H1 (cell line): Measurements from ENCODE around the gene CACNA1B. TPM values are rescaled to one million over a fixed set of nuclear protein-coding genes. Genes with fewer than 3 reads are reported as not detected.

Experiments used
- CTCF ChIA-PET: fragments of 300-600 bp; sonication (Branson Sonifier 250); formaldehyde crosslinking; loops from one replicate; lab custom pipeline; 2021; ENCODE audit not compliant: partially characterized antibody; lab: Charles Lee
- POLR2A ChIA-PET: fragments of 300-600 bp; sonication (Branson Sonifier 250); formaldehyde crosslinking; loops from one replicate; lab custom pipeline; 2021; ENCODE audit warnings: inconsistent platforms; ENCODE audit not compliant: partially characterized antibody; lab: Charles Lee
- DNase-seq, 2 experiments: peaks; one replicate each; pipeline versions ENCODE4 v3.0.0 to v3.0.0-alpha.2; 2010 to 2022; ENCODE audit warnings: low spot score in 2 of 2, low read depth in 1 of 2, mixed read lengths in 1 of 2
- FAIRE-seq: peaks from 2 replicates; lab custom pipeline; 2011; peaks lifted over from hg19 to GRCh38; lab: Jason Lieb, UNC
- H2AFZ ChIP-seq: 2 replicates; pipeline ENCODE4 v1.8.1; 2012; ENCODE audit warnings: low read length, inconsistent platforms
- H2AK5ac ChIP-seq: 2 replicates; pipeline ENCODE4 v1.6.1; 2013; ENCODE audit warnings: low read depth, low read length
- H2BK120ac ChIP-seq: replicated peaks from 2 replicates; pipeline ENCODE3; 2013; ENCODE audit warnings: low read depth, low read length, inconsistent platforms
- H2BK12ac ChIP-seq: 2 replicates; pipeline ENCODE4 v1.6.1; 2013; ENCODE audit warnings: low read depth, low read length
- H2BK15ac ChIP-seq: 2 replicates; pipeline ENCODE4 v1.6.1; 2013; ENCODE audit warnings: low read length
- H2BK20ac ChIP-seq: 2 replicates; pipeline ENCODE4 v1.6.1; 2013; ENCODE audit warnings: low read length
- H2BK5ac ChIP-seq: 2 replicates; pipeline ENCODE4 v1.6.1; 2013; ENCODE audit warnings: low read depth, low read length
- H3K14ac ChIP-seq: 2 replicates; pipeline ENCODE4 v1.6.1; 2013; ENCODE audit warnings: inconsistent platforms; ENCODE audit not compliant: insufficient read length
- H3K18ac ChIP-seq: 2 replicates; pipeline ENCODE4 v1.6.1; 2013; ENCODE audit warnings: low read length; ENCODE audit errors: extremely low read depth
- H3K23ac ChIP-seq: 2 replicates; pipeline ENCODE4 v1.6.1; 2013; ENCODE audit warnings: inconsistent platforms; ENCODE audit not compliant: insufficient read length
- H3K23me2 ChIP-seq: 2 replicates; pipeline ENCODE4 v1.6.1; 2013; ENCODE audit warnings: low read depth, low read length
- H3K27ac ChIP-seq: 2 replicates; pipeline ENCODE4 v1.6.1; 2011; ENCODE audit warnings: low read depth, low read length, inconsistent platforms
- H3K27me3 ChIP-seq, 4 experiments: replicated peaks in 1 of 4; 1 replicate in 1 of 4; 2 replicates in 3 of 4; pipeline versions ENCODE4 v1.6.1 to v1.8.1; 2011 to 2013; ENCODE audit warnings: low read length in 3 of 4, mild to moderate bottlenecking in 3 of 4, inconsistent platforms in 2 of 4, mixed read lengths in 2 of 4, moderate library complexity in 1 of 4; ENCODE audit not compliant: control insufficient read depth in 3 of 4, insufficient read depth in 3 of 4; ENCODE audit errors: extremely low read depth in 1 of 4
- H3K36me3 ChIP-seq, 4 experiments: 2 replicates each; pipeline versions ENCODE4 v1.6.1 to v1.8.1; 2011 to 2013; ENCODE audit warnings: mild to moderate bottlenecking in 4 of 4, low read length in 3 of 4, moderate library complexity in 2 of 4, control low read depth in 1 of 4, inconsistent platforms in 1 of 4; ENCODE audit not compliant: insufficient read depth in 4 of 4, control insufficient read depth in 2 of 4
- H3K4ac ChIP-seq: replicated peaks from 2 replicates; pipeline ENCODE3; 2013; ENCODE audit warnings: low read length, low read depth, mixed read lengths, inconsistent platforms; ENCODE audit not compliant: insufficient read length
- H3K4me1 ChIP-seq, 4 experiments: replicated peaks in 1 of 4; 1 replicate in 1 of 4; 2 replicates in 3 of 4; pipeline versions ENCODE4 v1.6.1 to v1.8.1; 2011 to 2013; ENCODE audit warnings: low read length in 3 of 4, inconsistent platforms in 2 of 4, mixed read lengths in 1 of 4; ENCODE audit not compliant: insufficient read depth in 4 of 4, control insufficient read depth in 3 of 4
- H3K4me2 ChIP-seq, 2 experiments: 2 replicates each; pipeline versions ENCODE4 v1.6.1 to v1.8.1; 2011 to 2013; ENCODE audit warnings: low read depth in 2 of 2, low read length in 2 of 2, control low read depth in 1 of 2, inconsistent platforms in 1 of 2, mild to moderate bottlenecking in 1 of 2; ENCODE audit not compliant: insufficient read depth in 1 of 2
- H3K4me3 ChIP-seq, 4 experiments: fragments of 200-600, 300-600 bp in 1 of 4; sonication (generic), shearing (Covaris generic), sonication (Bioruptor Twin) in 1 of 4; 2 replicates each; pipeline versions ENCODE4 v1.5.1 to v1.8.1; 2011 to 2016; ENCODE audit warnings: low read length in 4 of 4, low read depth in 3 of 4, control low read depth in 2 of 4, inconsistent platforms in 2 of 4, mild to moderate bottlenecking in 2 of 4, mixed read lengths in 1 of 4, moderate library complexity in 1 of 4; ENCODE audit not compliant: insufficient read depth in 2 of 4; ENCODE audit errors: extremely low read depth in 1 of 4
- H3K56ac ChIP-seq: replicated peaks from 2 replicates; pipeline ENCODE3; 2013; ENCODE audit warnings: low read depth, mild to moderate bottlenecking, mixed read lengths, low read length, inconsistent platforms; ENCODE audit not compliant: insufficient read length
- H3K79me1 ChIP-seq: 2 replicates; pipeline ENCODE4 v1.6.1; 2013; ENCODE audit warnings: low read depth, low read length, control low read depth
- H3K79me2 ChIP-seq, 2 experiments: 2 replicates each; pipeline versions ENCODE4 v1.6.1 to v1.8.1; 2012 to 2013; ENCODE audit warnings: low read length in 2 of 2, mild to moderate bottlenecking in 2 of 2, inconsistent platforms in 1 of 2; ENCODE audit not compliant: insufficient read depth in 2 of 2, control insufficient read depth in 1 of 2
- H3K9ac ChIP-seq, 4 experiments: replicated peaks in 1 of 4; 1 replicate in 1 of 4; 2 replicates in 3 of 4; pipeline versions ENCODE4 v1.6.1 to v1.8.1; 2011 to 2013; ENCODE audit warnings: low read depth in 3 of 4, low read length in 3 of 4, control low read depth in 2 of 4, mild to moderate bottlenecking in 2 of 4, moderate library complexity in 2 of 4, inconsistent platforms in 1 of 4; ENCODE audit errors: extremely low read depth in 1 of 4
- H3K9me3 ChIP-seq, 2 experiments: 2 replicates each; pipeline versions ENCODE4 v1.6.1 to v1.8.1; 2012 to 2013; ENCODE audit warnings: mild to moderate bottlenecking in 2 of 2, moderate library complexity in 2 of 2, control low read depth in 1 of 2, inconsistent platforms in 1 of 2, low read depth in 1 of 2, low read length in 1 of 2, mixed read lengths in 1 of 2; ENCODE audit not compliant: insufficient read depth in 2 of 2
- H4K20me1 ChIP-seq, 2 experiments: replicated peaks in 1 of 2; 2 replicates each; pipeline versions ENCODE3 to v1.8.1; 2011 to 2013; ENCODE audit warnings: inconsistent platforms in 2 of 2, low read length in 2 of 2, mild to moderate bottlenecking in 1 of 2; ENCODE audit not compliant: insufficient read depth in 2 of 2, control insufficient read depth in 1 of 2
- H4K5ac ChIP-seq: 2 replicates; pipeline ENCODE4 v1.6.1; 2013; ENCODE audit warnings: low read length, low read depth, mixed read lengths, inconsistent platforms; ENCODE audit not compliant: insufficient read length
- H4K8ac ChIP-seq: 2 replicates; pipeline ENCODE4 v1.8.0; 2013; ENCODE audit warnings: mild to moderate bottlenecking, moderate library complexity, low read length, inconsistent platforms; ENCODE audit not compliant: insufficient read depth; ENCODE audit errors: extremely low read depth
- H4K91ac ChIP-seq: replicated peaks from 2 replicates; pipeline ENCODE3; 2013; ENCODE audit warnings: low read length, mixed read lengths, inconsistent platforms; ENCODE audit not compliant: insufficient read length
- WGBS, 2 experiments: shearing (Covaris generic) in 1 of 2; methylation state at CpG; one replicate each; pipeline versions ENCODE4 v1.1.6 to v1.1.7; 2013 to 2015; ENCODE audit warnings: low lambda C conversion rate in 2 of 2, mixed read lengths in 2 of 2, inconsistent platforms in 1 of 2, low coverage in 1 of 2, missing lambda C conversion rate in 1 of 2; ENCODE audit not compliant: insufficient replicate concordance in 2 of 2, insufficient coverage in 1 of 2, insufficient read length in 1 of 2; ENCODE audit errors: extremely low coverage in 1 of 2, missing lambda C conversion rate in 1 of 2; 5-methylcytosine and 5-hydroxymethylcytosine counted together
- polyA plus RNA-seq, 7 experiments: library from polyadenylated mRNA; depleted of rRNA in 3 of 7; stranded (reverse) in 5 of 7; unstranded in 2 of 7; fragments of >200 nt in 5 of 7; fragments of 200-250 nt in 2 of 7; gene quantifications; 1 replicate in 5 of 7; 2 replicates in 1 of 7; 4 replicates in 1 of 7; pipeline versions ENCODE4 v1.2.1 to v1.2.3, GENCODE V29; 2011 to 2013; ENCODE audit warnings: missing spikeins in 2 of 7, mixed read lengths in 2 of 7
- total RNA-seq: library from RNA; stranded (reverse); fragmentation: NEBNext Ultra II Directional; extraction: Animal tissue kit (Norgen Biotek cat#: 25700); gene quantifications from 2 replicates; pipeline ENCODE4 v1.2.1, GENCODE V29; 2021

The CACNA1B gene
- total and polyA plus RNA-seq, 2 of the 8 experiments (the other 6 are each of a cell fraction or from before 2014, with no cell fraction given) = 1.5 to 5.7 TPM

GRCh38 chr9:137860361-137860760 lies 17.2 kb upstream of the CACNA1B start:
- FAIRE-seq (no peak), DNase-seq (no peak)
- no peak overlapping the region for H4K8ac ChIP-seq
- no peaks in the 10 kb centered on the region for H3K79me2 ChIP-seq
- no peak overlapping the region for H3K4me3 ChIP-seq
- no peak overlapping the region for H3K9ac ChIP-seq
- H2BK120ac ChIP-seq = no peak overlapping the region
- H2BK15ac ChIP-seq = no peak overlapping the region
- no peaks in the 10 kb centered on the region for H4K20me1 ChIP-seq
- no peak overlapping the region for H2BK12ac ChIP-seq
- ChIA-PET CTCF (interaction anchor here (0.9 kb wide), 1 partner anchor 11 kb away, joined by 3 read pairs; no protein-coding TSS in a partner anchor), POLR2A (no interaction called here)
- no peak overlapping the region for H2BK5ac ChIP-seq
- no peak overlapping the region for H2AK5ac ChIP-seq
- no peak overlapping the region for H4K91ac ChIP-seq
- H3K23ac ChIP-seq = no peak overlapping the region
- peaks cover 17 to 35% of the 10 kb centered on the region in 2 experiments; a peak in 3 of 4 replicates for H3K9me3 ChIP-seq
- no peak overlapping the region for H2BK20ac ChIP-seq
- no peaks in the 10 kb centered on the region for H3K4me1 ChIP-seq
- H3K18ac ChIP-seq = no peak overlapping the region
- no peaks in the 10 kb centered on the region for H3K79me1 ChIP-seq
- no peaks in the 10 kb centered on the region for H3K36me3 ChIP-seq
- H3K4me2 ChIP-seq = no peak overlapping the region
- no peak overlapping the region for H3K56ac ChIP-seq
- H2AFZ ChIP-seq = no peak overlapping the region
- no peak overlapping the region for H3K27ac ChIP-seq
- H3K14ac ChIP-seq = no peak overlapping the region
- 91% methylated on average over 1 of the region's 1 CpG; no CpG with 5 or more reads in 1 of the 2 experiments for WGBS, 2 experiments
- no peaks in the 10 kb centered on the region; a peak in 1 of 7 replicates for H3K27me3 ChIP-seq
- no peaks in the 10 kb centered on the region for H3K23me2 ChIP-seq
- no peak overlapping the region for H4K5ac ChIP-seq
- no peak overlapping the region for H3K4ac ChIP-seq
